Sigmoid colon (tissue), 7 donors: ENCODE measurements around the gene TXNDC16. TPM values are rescaled to one million over a fixed set of nuclear protein-coding genes. Genes with fewer than 3 reads are reported as not detected.
"Not testable (repeated sequence)": the region's sequence is repeated elsewhere in the genome, so short reads cannot be mapped to it uniquely, and the experiment has no call there.

Experiments
- DNase-seq: peaks from one replicate; pipeline ENCODE4 v3.0.0-alpha.2; 2019
- H3K27ac ChIP-seq, 4 donors: fragments of 200-600 bp; sonication (generic); one replicate each; pipeline ENCODE4 v1.5.1; 2016 to 2019; ENCODE audit warnings: mild to moderate bottlenecking in 1 of 4
- H3K27me3 ChIP-seq, 3 donors: fragments of 200-600 bp; sonication (generic); one replicate each; pipeline ENCODE4 v1.5.1; 2019; ENCODE audit warnings: mild to moderate bottlenecking in 1 of 3
- H3K36me3 ChIP-seq, 4 donors: fragments of 200-600 bp; sonication (generic); one replicate each; pipeline ENCODE4 v1.5.1; 2016 to 2019
- H3K4me1 ChIP-seq, 4 donors: fragments of 200-600 bp; sonication (generic); one replicate each; pipeline ENCODE4 v1.5.1; 2017 to 2019
- H3K4me3 ChIP-seq, 4 donors: fragments of 200-600 bp; sonication (generic); one replicate each; pipeline ENCODE4 v1.5.1; 2017 to 2019; ENCODE audit warnings: mild to moderate bottlenecking in 2 of 4, moderate library complexity in 1 of 4
- H3K9me3 ChIP-seq, 4 donors: fragments of 200-600 bp in 3 of 4; sonication (generic) in 3 of 4; one replicate each; pipeline versions ENCODE4 v1.5.1 to v1.6.1; 2013 to 2019
- EP300 ChIP-seq, 4 donors: sonication (generic); formaldehyde crosslinking; IDR thresholded peaks; one replicate each; pipeline ENCODE4 v1.6.1; 2017; ENCODE audit warnings: antibody characterized with exemption in 4 of 4
- POLR2A ChIP-seq, 2 donors: fragments of 450-650 bp; IDR thresholded peaks; one replicate each; pipeline ENCODE4 v1.6.1; 2016; ENCODE audit warnings: antibody characterized with exemption in 2 of 2, mild to moderate bottlenecking in 2 of 2, moderate library complexity in 2 of 2
- POLR2AphosphoS5 ChIP-seq, 4 donors: sonication (generic); formaldehyde crosslinking; IDR thresholded peaks; one replicate each; pipeline ENCODE4 v1.6.1; 2017; ENCODE audit warnings: antibody characterized with exemption in 4 of 4
- WGBS, 2 donors: extraction: QIAGEN DNeasy Blood & Tissue Kit; methylation state at CpG; one replicate each; pipeline ENCODE4 v1.1.7; 2013; 5-methylcytosine and 5-hydroxymethylcytosine counted together
- intact Hi-C: fragments of 100-400 bp; cut with DNase I; formaldehyde crosslinking; loops from one replicate; pipeline ENCODE4 v1.15.1; 2023
- polyA plus RNA-seq, 3 donors: library from polyadenylated mRNA; stranded (reverse); fragments of 200-250 nt; gene quantifications; one replicate each; pipeline ENCODE4 v1.2.3, GENCODE V29; 2013
- total RNA-seq, 4 donors: library from RNA; depleted of rRNA; stranded (reverse); fragments of >200 nt; gene quantifications; one replicate each; pipeline ENCODE4 v1.1.0, GENCODE V29; 2016
- TF ChIP-seq, protein P1 (sequence below), 4 experiments: fragments of 450-650 bp in 3 of 4; fragments of 200-600 bp in 1 of 4; IDR thresholded peaks; one replicate each; pipeline ENCODE4 v1.5.1; 2016 to 2019; ENCODE audit warnings: antibody characterized with exemption in 4 of 4, mild to moderate bottlenecking in 3 of 4, moderate library complexity in 2 of 4
- donor health status: healthy with polysubstance abuse.
- donor health status: Bipolar disorder and iron deficiency.
- donor health status: healthy.

The TXNDC16 gene
- total and polyA plus RNA-seq, 7 donors = 1.2 to 14.3 (median 10.5) TPM

DNA sequence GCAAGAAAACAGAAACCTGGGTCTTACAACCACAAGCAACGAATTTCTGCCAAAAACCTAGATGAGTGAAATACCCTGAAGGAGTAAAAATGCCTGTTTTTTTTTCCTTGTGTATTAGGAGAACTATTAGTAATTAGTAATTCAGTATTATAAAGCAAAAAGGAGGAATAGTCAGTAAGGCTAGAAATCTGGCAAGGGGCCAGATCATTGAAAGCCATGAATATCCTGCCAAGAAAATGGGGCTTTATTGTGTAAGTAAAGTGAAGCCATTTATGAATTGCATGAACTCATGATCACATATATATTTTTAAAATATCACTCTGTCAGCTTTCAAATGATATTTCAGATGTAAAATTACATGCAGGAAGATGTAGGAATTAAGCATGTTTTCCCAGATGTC lies 57.9 kb downstream of the TXNDC16 start:
- Histone ChIP-seq H3K4me1 (no peaks in the 10 kb centered on the region), H3K9me3 (peaks cover 0 to 7% (median 3%) of the 10 kb centered on the region in 4 donors), H3K27ac (no peak overlapping the region), H3K4me3 (no peak overlapping the region), H3K27me3 (no peaks in the 10 kb centered on the region), H3K36me3 (peaks cover 0 to 17% (median 0%) of the 10 kb centered on the region in 4 donors)
- DNase-seq = no peak
- intact Hi-C loops = no loop called here
- WGBS, 2 donors = 89 to 95% methylated on average over 1 of the region's 1 CpG
- TF ChIP-seq EP300 (IDR thresholded peaks at IDR 0.05) = no peak
- TF ChIP-seq, protein P1, sequence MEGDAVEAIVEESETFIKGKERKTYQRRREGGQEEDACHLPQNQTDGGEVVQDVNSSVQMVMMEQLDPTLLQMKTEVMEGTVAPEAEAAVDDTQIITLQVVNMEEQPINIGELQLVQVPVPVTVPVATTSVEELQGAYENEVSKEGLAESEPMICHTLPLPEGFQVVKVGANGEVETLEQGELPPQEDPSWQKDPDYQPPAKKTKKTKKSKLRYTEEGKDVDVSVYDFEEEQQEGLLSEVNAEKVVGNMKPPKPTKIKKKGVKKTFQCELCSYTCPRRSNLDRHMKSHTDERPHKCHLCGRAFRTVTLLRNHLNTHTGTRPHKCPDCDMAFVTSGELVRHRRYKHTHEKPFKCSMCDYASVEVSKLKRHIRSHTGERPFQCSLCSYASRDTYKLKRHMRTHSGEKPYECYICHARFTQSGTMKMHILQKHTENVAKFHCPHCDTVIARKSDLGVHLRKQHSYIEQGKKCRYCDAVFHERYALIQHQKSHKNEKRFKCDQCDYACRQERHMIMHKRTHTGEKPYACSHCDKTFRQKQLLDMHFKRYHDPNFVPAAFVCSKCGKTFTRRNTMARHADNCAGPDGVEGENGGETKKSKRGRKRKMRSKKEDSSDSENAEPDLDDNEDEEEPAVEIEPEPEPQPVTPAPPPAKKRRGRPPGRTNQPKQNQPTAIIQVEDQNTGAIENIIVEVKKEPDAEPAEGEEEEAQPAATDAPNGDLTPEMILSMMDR (IDR thresholded peaks at IDR 0.05) = no peak

DNA sequence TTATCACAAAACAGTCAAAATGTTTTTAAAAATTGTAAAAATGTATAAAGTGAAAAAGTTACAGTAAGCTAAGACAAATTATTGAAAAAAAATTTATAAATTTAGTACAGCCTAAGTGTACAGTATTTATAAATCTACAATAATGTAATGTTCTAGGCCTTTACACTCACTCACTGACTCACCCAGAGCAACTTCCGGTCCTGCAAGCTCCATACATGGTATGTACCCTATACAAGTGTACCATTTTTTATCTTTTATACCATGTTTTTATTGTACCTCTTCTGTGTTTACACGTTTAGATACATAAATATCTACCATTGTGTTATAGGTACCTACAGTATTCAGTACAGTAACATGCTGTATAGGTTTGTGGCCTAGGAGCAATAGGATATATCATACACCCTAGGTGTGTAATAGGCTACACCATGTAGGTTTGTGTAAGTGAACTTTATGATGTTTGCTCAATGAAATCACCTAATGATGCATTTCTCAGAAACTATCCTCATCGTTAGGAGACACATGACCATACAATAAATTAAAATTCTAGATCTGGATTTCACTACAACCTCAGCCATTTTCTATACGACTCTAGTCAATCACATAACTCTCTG lies 66.8 kb downstream of the TXNDC16 start:
- 48 to 84% methylated on average over 4 of the region's 4 CpGs for WGBS, 2 donors
- intact Hi-C loops = no loop called here
- H3K36me3 ChIP-seq = peaks cover 0 to 17% (median 0%) of the 10 kb centered on the region in 4 donors

DNA sequence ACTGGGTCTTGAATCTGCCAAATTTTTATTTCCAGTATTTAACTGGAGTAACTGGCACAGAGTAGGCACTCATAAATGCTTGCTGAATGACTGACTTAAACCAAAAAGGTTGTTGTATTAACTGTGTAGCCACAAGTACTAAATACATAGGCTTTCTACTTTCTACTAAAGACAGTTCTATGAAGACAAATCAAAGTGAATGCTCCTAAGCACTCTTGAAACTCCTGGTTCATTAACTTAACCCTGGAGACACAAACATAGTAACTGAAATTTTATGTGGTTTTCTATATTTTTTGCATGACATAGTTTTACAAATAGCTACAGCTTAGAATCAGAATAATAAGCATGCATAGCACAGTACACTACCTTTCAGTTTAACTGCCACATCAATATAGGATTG lies 70.4 kb downstream of the TXNDC16 start:
- peaks cover 0 to 2% (median 2%) of the 10 kb centered on the region in 4 donors for H3K9me3 ChIP-seq
- no peaks in the 10 kb centered on the region for H3K4me1 ChIP-seq
- TF ChIP-seq EP300 (IDR thresholded peaks at IDR 0.05) = no peak
- no peak for TF ChIP-seq POLR2AphosphoS5 (IDR thresholded peaks at IDR 0.05)
- no peak for TF ChIP-seq POLR2A (IDR thresholded peaks at IDR 0.05)
- TF ChIP-seq, protein P1 (IDR thresholded peaks at IDR 0.05) = no peak
- no peaks in the 10 kb centered on the region for H3K27me3 ChIP-seq
- H3K4me3 ChIP-seq = no peak overlapping the region
- no peak overlapping the region for H3K27ac ChIP-seq
- intact Hi-C loops = no loop called here
- H3K36me3 ChIP-seq = peaks cover 0 to 13% (median 0%) of the 10 kb centered on the region in 4 donors
- DNase-seq = no peak

More for the DNA sequence above, 66.8 kb downstream of the TXNDC16 start:
- no peaks in the 10 kb centered on the region for H3K9me3 ChIP-seq
- H3K4me1 ChIP-seq = no peaks in the 10 kb centered on the region
- no peak for DNase-seq
- no peak overlapping the region for H3K27ac ChIP-seq
- H3K4me3 ChIP-seq = no peak overlapping the region
- TF ChIP-seq POLR2AphosphoS5 (IDR thresholded peaks at IDR 0.05) (no peak), POLR2A (IDR thresholded peaks at IDR 0.05) (no peak), EP300 (IDR thresholded peaks at IDR 0.05) (no peak)
- TF ChIP-seq, protein P1 (IDR thresholded peaks at IDR 0.05) = no peak
- H3K27me3 ChIP-seq = no peaks in the 10 kb centered on the region

DNA sequence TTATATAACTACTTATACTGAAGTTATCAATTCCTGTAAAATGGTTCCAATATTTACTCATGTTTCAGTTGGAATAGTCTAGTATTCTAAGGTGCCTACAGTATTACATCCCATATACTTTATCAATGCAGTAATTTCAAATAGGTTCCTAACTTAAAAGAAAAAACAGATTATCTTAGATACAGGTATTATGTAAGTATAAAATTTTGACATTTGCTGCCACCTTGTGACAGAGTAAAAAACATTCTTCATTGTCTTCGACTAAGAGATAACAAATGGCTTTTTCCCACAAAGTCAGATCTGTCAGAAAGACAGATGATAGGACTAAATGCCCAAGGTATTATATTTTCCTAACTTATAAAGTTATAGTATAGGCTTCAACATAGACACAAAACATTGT lies 78.7 kb downstream of the TXNDC16 start:
- Histone ChIP-seq H3K36me3 (peaks cover 0 to 31% (median 2%) of the 10 kb centered on the region in 4 donors), H3K27ac (no peak overlapping the region), H3K9me3 (peaks cover 0 to 6% (median 4%) of the 10 kb centered on the region in 4 donors), H3K4me1 (no peaks in the 10 kb centered on the region), H3K27me3 (no peaks in the 10 kb centered on the region), H3K4me3 (no peak overlapping the region)
- TF ChIP-seq, protein P1 (IDR thresholded peaks at IDR 0.05) = peak in 3 of 4 experiments; percentile 22 to 33 (median 28)
- TF ChIP-seq EP300 (IDR thresholded peaks at IDR 0.05) = no peak
- 3 to 18% methylated on average over 1 of the region's 1 CpG for WGBS, 2 donors
- DNase-seq = no peak
- intact Hi-C loops = loop anchor here (2.0 kb wide), 1 partner anchor 175 kb away; no protein-coding TSS in a partner anchor

DNA sequence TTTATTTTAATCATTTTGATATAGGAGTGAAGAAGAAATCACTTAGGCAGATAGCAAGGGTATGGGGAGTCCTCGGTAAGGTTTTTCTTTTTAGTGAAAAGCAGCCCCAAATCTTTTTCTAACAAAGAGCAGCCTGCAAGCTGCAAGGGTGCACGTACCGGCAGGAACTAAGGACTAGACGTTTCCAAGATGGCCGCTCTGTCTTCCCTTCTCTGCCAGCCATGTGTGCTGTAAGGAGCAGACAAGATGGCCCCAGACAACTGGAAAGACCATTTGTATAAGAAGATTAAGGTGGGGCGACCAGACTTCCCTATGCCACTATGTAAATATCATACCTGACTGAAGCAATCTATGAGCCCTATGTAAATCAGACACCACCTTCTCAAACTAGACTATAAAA lies 79.6 kb downstream of the TXNDC16 start:
- Histone ChIP-seq H3K27me3 (no peaks in the 10 kb centered on the region), H3K27ac (no peak overlapping the region), H3K9me3 (peaks cover 0 to 6% (median 4%) of the 10 kb centered on the region in 4 donors), H3K36me3 (peaks cover 0 to 35% (median 2%) of the 10 kb centered on the region in 4 donors), H3K4me1 (no peaks in the 10 kb centered on the region), H3K4me3 (no peak overlapping the region)
- no peak for TF ChIP-seq POLR2AphosphoS5 (IDR thresholded peaks at IDR 0.05)
- no peak for TF ChIP-seq POLR2A (IDR thresholded peaks at IDR 0.05)
- TF ChIP-seq EP300 (IDR thresholded peaks at IDR 0.05) = no peak
- TF ChIP-seq, protein P1 (IDR thresholded peaks at IDR 0.05) = no peak
- DNase-seq = no peak
- intact Hi-C loops = loop anchor here (2.0 kb wide), 1 partner anchor 174 kb away; no protein-coding TSS in a partner anchor
- 94 to 96% methylated on average over 6 of the region's 6 CpGs for WGBS, 2 donors

DNA sequence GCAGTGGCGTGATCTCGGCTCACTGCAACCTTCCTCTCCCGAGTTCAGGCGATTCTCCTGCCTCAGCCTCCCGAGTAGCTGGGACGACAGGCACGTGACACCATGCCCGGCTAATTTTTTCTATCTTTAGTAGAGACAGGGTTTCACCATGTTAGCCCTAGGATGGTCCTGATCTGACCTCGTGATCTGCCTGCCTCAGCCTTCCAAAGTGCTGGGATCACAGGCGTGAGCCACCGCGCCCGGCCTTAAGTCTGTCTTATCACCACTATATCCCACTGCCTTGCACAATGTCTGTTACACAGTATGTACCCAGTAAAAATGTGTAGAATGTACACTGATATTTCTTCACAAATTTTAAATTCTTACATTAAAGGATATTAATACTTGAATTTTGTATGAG lies 80.1 kb downstream of the TXNDC16 start:
- H3K27ac ChIP-seq, DNase-seq, H3K4me3 ChIP-seq, H3K27me3 ChIP-seq, H3K4me1 ChIP-seq, H3K9me3 ChIP-seq: not testable (repeated sequence)
- WGBS, 2 donors = 93 to 96% methylated on average over 13 of the region's 13 CpGs
- peaks cover 0 to 35% (median 2%) of the 10 kb centered on the region in 4 donors for H3K36me3 ChIP-seq
- intact Hi-C loops = loop anchor here (2.0 kb wide), 1 partner anchor 173 kb away; no protein-coding TSS in a partner anchor
